Fibroblast of skin of left biceps (primary cell): ENCODE results near the gene COG5.
A peak's percentile ranks its signal among the peaks of the same experiment; 100 is the strongest.

Experiments used
- DNase-seq, 2 experiments: peaks; one replicate each; pipeline ENCODE4 v3.0.0-alpha.2; 2013; ENCODE audit warnings: low read depth in 2 of 2

The COG5 gene

GRCh38 chr7:107394276-107394675 lies 169.4 kb downstream of the COG5 start:
- no peak for DNase-seq

- DNase-seq: peak in 1 of 2 experiments; percentile 18
These were observed 170.9 kb downstream of the COG5 start for GRCh38 chr7:107392830-107393229.

- no peak for DNase-seq
These were observed 172.8 kb downstream of the COG5 start for GRCh38 chr7:107390916-107391315.

GRCh38 chr7:107388604-107389003 lies 175.1 kb downstream of the COG5 start:
- no peak for DNase-seq

- DNase-seq: peak in 1 of 2 experiments; percentile 38
These were observed 176.0 kb downstream of the COG5 start for GRCh38 chr7:107387573-107388219.

- DNase-seq: no peak
These were observed 176.6 kb downstream of the COG5 start for GRCh38 chr7:107387128-107387527.

GRCh38 chr7:107386548-107387102 lies 177.1 kb downstream of the COG5 start:
- no peak for DNase-seq

GRCh38 chr7:107384025-107384424 lies 179.7 kb downstream of the COG5 start:
- no peak for DNase-seq

GRCh38 chr7:107383203-107383602 lies 180.5 kb downstream of the COG5 start:
- no peak for DNase-seq

GRCh38 chr7:107381453-107381852 lies 182.3 kb downstream of the COG5 start:
- DNase-seq: no peak

GRCh38 chr7:107373354-107373753 lies 190.4 kb downstream of the COG5 start:
- no peak for DNase-seq

GRCh38 chr7:107372298-107372697 lies 191.4 kb downstream of the COG5 start:
- no peak for DNase-seq

GRCh38 chr7:107370816-107371215 lies 192.9 kb downstream of the COG5 start:
- DNase-seq: no peak

GRCh38 chr7:107364787-107365186 lies 198.9 kb downstream of the COG5 start:
- no peak for DNase-seq

GRCh38 chr7:107359520-107360316 lies 204.0 kb downstream of the COG5 start:
- no peak for DNase-seq

GRCh38 chr7:107355616-107356015 lies 208.1 kb downstream of the COG5 start:
- DNase-seq: peak; percentile 33 to 34

- no peak for DNase-seq
These were observed 209.1 kb downstream of the COG5 start for GRCh38 chr7:107354640-107355039.

- no peak for DNase-seq
These were observed 210.0 kb downstream of the COG5 start for GRCh38 chr7:107353701-107354100.

GRCh38 chr7:107345898-107346297 lies 217.8 kb downstream of the COG5 start:
- no peak for DNase-seq

- no peak for DNase-seq
These were observed 218.9 kb downstream of the COG5 start for GRCh38 chr7:107344799-107345198.

GRCh38 chr7:107344286-107344685 lies 219.4 kb downstream of the COG5 start:
- DNase-seq: no peak

GRCh38 chr7:107338080-107338479 lies 225.6 kb downstream of the COG5 start:
- DNase-seq: no peak
